GM21786 (cell line): ENCODE results near the gene HCFC1.

Source experiments
- ATAC-seq: cut with Tn5 transposase; IDR thresholded peaks from one replicate; pipeline ENCODE4 v1.9.1; 2021; ENCODE audit not compliant: unreplicated experiment

HCFC1 gene

GRCh38 chrX:153959649-153960048 is 12.0 kb downstream of the HCFC1 start:
- no peak for ATAC-seq

GRCh38 chrX:153958605-153959004 is 13.0 kb downstream of the HCFC1 start:
- no peak for ATAC-seq

GRCh38 chrX:153957224-153957623 is 14.4 kb downstream of the HCFC1 start:
- ATAC-seq, result no peak

GRCh38 chrX:153956044-153956907 is 15.3 kb downstream of the HCFC1 start:
- ATAC-seq, result no peak

GRCh38 chrX:153955228-153955732 is 16.3 kb downstream of the HCFC1 start:
- ATAC-seq, result no peak

- ATAC-seq, result no peak
Observed at GRCh38 chrX:153954558-153955227, 16.9 kb downstream of the HCFC1 start.

GRCh38 chrX:153953892-153954557 is 17.6 kb downstream of the HCFC1 start:
- ATAC-seq, result no peak

GRCh38 chrX:153953342-153953830 is 18.2 kb downstream of the HCFC1 start:
- ATAC-seq, result peak; percentile 65

- no peak for ATAC-seq
Observed at GRCh38 chrX:153952373-153953026, 19.1 kb downstream of the HCFC1 start.

GRCh38 chrX:153951683-153952372 is 19.8 kb downstream of the HCFC1 start:
- ATAC-seq, result no peak

- ATAC-seq, result no peak
Observed at GRCh38 chrX:153950127-153950526, 21.5 kb downstream of the HCFC1 start.

GRCh38 chrX:153948847-153949805 is 22.5 kb downstream of the HCFC1 start:
- no peak for ATAC-seq

GRCh38 chrX:153948002-153948466 is 23.6 kb downstream of the HCFC1 start:
- no peak for ATAC-seq

DNA sequence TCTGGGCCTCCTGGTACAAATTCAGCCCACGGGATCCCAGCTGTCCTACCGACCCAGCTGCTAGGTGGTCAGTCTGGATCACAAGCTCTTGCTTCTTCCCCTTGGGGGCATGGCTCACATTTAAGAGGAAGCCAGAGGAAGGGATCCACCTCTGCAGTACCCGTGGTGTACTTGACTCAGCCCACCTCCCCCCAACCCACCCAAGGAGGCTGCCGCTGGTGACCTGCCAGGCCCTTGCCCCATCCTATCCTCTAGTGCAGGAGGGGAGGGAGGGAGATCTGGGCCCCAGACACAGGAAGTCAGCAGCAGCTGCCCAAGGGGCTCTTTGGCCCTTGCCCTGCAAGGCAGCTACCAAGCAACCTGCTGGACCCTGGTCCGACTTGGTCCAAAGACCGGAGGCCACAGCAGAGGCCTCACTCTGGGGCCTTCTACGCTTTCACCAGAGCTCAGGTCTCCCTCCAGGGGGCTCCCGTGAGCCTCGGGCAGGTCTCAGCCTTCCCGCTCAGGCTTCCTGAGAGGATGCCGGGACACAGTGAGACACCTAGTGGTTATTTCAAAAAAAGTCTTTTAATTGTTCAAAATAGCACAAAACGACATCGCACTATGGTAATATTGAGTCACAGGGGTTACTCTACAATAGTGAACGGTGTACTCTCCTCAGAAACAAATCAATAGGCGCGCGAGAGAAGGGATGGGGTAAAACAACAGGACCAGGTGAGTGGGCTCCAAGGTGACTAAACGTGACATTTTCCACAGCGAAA is 24.4 kb downstream of the HCFC1 start:
- ATAC-seq, result peak; percentile 80

DNA sequence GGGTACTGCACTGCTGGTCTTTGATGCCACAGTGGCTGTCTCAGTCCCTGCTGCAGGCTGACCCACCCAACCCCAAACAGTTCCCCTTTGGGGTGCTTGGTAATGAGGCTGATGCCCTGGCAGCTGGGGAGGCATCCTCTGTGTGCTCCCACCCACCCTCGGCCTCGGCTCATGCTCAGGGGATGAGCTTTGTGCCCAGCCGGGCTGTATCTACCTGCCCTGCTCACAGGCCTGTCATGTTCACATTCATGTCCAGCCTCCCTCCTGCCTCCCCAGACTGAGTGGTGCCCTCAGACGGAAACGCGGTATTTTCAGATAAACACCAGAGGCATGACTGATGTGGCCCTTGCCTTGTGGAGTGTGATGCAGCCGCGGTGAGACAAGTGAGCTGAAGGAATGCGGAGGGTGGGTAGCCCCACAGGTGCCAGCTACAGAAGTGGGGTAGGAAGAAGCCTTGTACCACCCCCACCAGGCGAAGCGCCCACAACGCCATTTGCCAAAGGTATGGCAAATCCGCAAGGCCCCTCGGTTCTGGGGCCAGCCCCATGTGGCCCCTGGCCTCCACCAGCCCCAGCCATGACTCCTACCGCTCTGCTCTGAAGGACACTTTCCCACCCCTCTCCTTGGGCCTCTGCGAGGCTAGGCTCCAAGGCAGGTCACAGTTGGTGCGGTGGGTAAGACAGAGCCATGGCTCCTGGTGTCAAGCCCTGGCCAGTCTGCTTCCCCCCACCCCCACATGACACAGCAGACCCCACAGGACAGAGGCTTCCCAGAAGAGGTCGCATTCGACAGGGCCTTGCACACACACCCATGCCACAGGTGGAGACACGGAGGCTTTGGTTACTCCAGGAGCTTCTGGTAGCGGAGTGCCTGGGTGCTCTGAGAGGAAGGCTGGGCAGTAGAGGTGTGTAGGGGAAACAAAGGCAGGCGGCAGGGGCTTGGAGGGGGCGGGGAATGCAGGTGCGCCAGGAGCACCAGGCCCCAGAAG is 25.4 kb downstream of the HCFC1 start:
- no peak for ATAC-seq

GRCh38 chrX:153944800-153945150 is 26.8 kb downstream of the HCFC1 start:
- ATAC-seq, result no peak

GRCh38 chrX:153944140-153944799 is 27.3 kb downstream of the HCFC1 start, which contains the start of gene RENBP:
Gene RENBP, minus strand, starts transcription at chrX:153944643. Its CDS starts 33 bp downstream, at chrX:153944610.
- ATAC-seq, result no peak
